HG03575 (cell line): ENCODE data around the gene PCP2.

Experiments
- ATAC-seq: cut with Tn5 transposase; IDR thresholded peaks from one replicate; pipeline ENCODE4 v1.9.1; 2021; ENCODE audit not compliant: unreplicated experiment, insufficient number of reproducible peaks, low FRiP score; ENCODE audit errors: extremely low read depth

The PCP2 gene

DNA sequence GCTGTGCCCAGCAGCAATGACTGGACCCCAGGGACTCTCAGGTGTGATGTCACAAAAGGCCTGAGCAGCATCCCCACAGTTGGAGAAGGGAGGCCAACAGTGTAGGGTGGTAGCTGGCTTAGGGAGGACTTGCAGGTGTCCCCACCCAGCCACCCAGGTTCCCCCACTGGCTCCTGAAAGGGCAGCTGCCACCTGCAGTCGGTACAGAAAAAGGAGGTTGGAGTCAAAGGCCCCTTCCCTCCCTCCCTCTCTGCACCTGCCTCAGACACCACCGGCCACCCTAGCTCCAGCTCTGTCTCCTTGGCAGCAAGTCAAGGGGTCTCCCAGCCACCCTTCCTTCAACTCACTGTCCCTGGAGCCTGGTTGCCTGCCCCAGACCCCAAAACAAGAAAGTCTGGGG, at the start of gene PCP2:
TSS of gene PCP2 (minus strand) at position 22 of the 400 bp plus-strand sequence. CDS start 262 bp downstream, outside the sequence.
- no peak for ATAC-seq

- no peak for ATAC-seq
Measured at GRCh38 chr19:7682175-7682855, 48.8 kb upstream of the PCP2 start.

GRCh38 chr19:7681340-7682174, 48.0 kb upstream of the PCP2 start:
- ATAC-seq: no peak

DNA sequence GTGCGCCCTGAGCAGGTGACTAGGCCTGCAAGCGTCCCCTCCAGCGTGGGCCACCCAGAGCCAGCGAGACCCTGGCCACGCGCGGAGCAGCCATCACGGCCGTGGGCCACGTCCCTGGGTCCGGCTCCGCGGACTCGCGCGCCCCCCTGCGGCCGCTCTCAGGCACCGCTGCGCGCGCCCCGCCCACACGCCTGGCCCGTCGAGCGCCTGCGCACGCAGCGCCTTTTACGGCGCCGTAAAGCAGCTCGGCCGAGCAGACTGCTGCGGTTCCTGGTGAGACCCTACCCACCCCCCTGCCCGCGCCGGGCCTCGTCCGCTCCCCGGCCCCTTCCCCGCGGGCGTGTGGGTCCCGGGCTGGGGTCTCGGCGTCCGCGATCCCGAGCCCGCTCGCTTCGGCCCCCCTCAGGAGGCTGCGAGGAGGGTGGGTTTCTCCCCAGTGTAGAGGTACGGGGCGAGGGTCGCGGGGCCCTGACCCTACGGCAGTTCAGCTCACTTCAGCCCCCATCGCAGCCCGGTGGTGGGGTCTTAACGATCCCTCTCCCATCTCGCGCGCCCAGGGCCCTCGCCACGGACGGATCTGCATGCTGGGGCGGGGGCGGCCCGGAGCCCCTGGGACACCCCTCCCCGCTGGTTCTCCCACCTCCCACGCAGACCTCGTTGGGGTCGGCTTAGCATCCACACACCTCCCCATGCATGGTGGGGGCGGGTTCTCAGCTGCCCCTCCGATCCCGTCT, 47.3 kb upstream of the PCP2 start, which contains the start of gene TRAPPC5:
TSS of gene TRAPPC5 (plus strand) at position 228 of the 734 bp plus-strand sequence. CDS start 1,421 bp downstream, outside the sequence.
- no peak for ATAC-seq

GRCh38 chr19:7679771-7680605, 46.5 kb upstream of the PCP2 start:
- no peak for ATAC-seq

GRCh38 chr19:7678971-7679751, 45.6 kb upstream of the PCP2 start:
- ATAC-seq: no peak

- ATAC-seq: no peak
Measured at GRCh38 chr19:7677669-7678311, 44.3 kb upstream of the PCP2 start.

GRCh38 chr19:7676854-7677253, 43.3 kb upstream of the PCP2 start, which contains the start of gene MCEMP1:
MCEMP1 (plus strand) TSS chr19:7677090; CDS start chr19:7677121, 31 bp downstream.
- no peak for ATAC-seq

DNA sequence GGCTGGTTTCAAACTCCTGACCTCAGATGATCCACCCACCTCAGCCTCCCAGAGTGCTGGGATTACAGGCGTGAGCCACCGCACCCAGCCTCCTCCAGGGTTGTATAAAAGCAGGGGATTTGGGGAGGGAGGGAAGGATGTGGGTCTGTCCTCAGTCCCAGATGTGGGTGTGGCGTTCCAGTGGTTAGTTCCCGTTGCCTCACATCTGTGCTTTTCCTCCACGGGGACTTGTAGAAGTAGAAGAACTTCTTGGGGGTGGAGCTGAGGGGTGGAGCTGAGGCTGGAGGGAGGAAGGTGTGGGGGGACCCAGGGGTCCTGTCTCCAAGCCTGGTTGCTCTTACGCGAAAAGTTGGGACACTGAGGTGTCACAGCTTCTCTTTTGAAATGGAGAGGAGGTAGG, 42.9 kb upstream of the PCP2 start:
- no peak for ATAC-seq

DNA sequence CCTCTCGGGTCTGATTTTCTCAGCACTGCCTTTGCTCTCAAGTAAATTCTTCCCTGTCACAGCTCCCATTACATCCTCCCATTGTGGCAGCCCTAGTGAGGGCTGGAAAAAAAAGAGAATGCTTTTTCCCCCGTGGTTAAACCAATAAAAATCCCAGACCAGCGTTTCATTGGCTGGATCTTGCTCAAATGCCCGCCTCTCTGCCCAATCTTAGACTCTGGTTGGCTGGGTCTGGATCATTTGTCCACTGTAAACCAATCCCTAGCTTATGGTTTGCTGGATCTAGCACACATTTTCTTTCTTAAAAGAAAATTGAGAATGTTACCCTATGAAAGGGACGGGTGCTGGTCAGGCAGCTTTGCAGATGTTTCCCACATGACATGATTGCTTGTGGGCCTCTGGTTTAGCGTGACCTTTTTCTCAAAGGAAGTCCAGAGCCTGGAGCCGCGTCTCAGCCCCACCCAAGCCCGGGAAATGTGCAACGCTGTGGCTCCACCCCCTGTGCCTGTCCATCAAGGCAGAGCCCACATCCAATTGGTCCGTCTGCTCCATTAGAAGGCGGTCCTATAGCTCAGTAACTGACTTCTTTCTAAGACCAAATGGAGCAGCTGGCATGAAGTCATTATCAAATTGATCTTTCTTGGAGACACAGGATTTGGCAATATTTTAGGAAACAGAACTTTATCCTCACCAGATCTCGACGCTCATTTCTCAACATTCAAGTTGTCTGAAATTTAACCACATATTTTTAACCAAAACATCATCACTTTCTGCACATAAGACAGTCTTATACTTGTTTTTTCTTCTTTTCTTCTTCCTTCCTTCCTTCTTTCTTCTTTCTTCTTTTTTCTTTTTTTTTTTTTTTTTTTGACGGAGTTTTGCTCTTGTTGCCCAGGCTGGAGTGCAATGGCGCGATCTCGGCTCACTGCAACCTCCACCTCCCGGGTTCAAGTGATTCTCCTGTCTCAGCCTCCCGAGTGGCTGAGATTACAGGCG, 40.8 kb upstream of the PCP2 start:
- ATAC-seq: no peak

GRCh38 chr19:7672522-7672921, 39.0 kb upstream of the PCP2 start:
- ATAC-seq: no peak

DNA sequence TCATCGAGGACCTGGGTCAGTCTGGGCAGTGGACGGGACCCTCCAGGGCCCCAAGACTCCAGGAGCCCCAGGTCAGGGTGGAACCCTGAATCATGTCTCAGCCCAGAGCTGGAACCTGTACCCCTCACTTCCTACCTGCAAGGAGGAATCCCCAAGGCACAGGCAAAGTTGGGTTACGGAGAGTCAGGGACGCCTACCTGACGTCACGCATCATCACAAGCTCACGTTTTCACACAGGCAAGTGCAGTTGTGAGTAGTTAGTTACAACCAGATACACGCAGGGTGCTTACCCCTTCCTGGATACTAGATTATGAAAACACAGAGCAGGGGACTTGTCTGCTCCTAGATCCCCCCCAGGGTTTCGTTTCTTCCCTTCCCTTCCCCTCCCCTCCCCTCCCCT, 37.3 kb upstream of the PCP2 start:
- ATAC-seq: no peak

DNA sequence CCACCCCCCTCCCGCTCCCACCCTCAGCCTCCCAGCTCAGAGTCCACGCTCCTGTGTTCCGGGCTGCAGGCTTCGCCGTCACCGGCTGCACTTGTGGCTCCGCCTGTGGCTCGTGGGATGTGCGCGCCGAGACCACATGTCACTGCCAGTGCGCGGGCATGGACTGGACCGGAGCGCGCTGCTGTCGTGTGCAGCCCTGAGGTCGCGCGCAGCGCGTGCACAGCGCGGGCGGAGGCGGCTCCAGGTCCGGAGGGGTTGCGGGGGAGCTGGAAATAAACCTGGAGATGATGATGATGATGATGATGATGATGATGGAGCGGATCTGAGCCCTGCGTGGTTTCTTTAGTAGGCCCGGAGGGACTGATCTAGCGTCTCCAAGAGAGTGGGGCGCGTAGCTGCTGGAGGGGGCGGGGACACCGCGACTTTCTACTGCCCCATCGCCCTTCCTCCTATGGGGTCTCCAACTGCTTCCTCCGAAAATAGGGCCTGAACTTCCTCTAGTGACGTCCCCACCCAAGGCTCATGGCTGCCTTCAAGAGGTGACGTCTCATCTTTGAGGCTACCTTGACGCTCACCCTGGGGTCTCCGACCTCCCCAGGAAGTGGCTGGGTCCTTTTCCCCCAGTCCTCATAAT, 36.7 kb upstream of the PCP2 start:
- ATAC-seq: no peak

DNA sequence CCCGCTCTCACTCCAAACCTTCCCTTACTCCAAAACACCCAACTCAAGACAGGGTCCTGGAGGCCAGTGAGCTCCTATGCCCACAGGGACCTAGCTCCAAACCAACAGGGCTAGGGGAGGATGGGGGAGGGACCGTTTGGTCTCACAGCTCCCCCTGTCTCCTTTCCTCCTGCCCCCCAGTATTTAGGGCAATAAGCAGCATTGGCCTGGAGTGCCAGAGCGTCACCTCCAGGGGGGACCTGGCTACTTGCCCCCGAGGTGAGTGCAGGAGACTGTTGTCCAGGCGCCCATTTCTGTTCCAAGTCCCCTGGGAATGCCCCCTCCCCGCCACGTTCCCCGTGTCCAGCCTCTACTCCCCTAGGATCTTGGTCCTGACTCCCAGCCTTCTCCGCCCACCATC, 36.1 kb upstream of the PCP2 start:
- no peak for ATAC-seq

GRCh38 chr19:7668842-7669241, 35.3 kb upstream of the PCP2 start, which contains the start of gene RETN:
RETN (plus strand) TSS chr19:7669049; CDS start chr19:7669327, 278 bp downstream.
- no peak for ATAC-seq

GRCh38 chr19:7665076-7665475, 31.6 kb upstream of the PCP2 start:
- no peak for ATAC-seq
